Right lobe of liver (tissue), 4 donors: ENCODE data around the gene ATG101.

ENCODE experiments used
- POLR2A ChIP-seq: fragments of 450-650 bp; IDR thresholded peaks from one replicate; pipeline ENCODE4 v1.6.1; 2017; ENCODE audit warnings: antibody characterized with exemption, mild to moderate bottlenecking
- TF ChIP-seq, protein P1 (sequence below), 4 donors: fragments of 200-600 bp in 3 of 4; fragments of 450-650 bp in 1 of 4; IDR thresholded peaks; one replicate each; pipeline versions ENCODE4 v1.5.1 to v1.8.0; 2016 to 2022; ENCODE audit warnings: antibody characterized with exemption in 4 of 4, mild to moderate bottlenecking in 2 of 4
- donor health status: DM: no; HTN: no; CAD: no.
- donor health status: DM: no; HTN: no; CAD: no.
- donor health status: DM: no; HTN: yes; CAD: no.

DNA sequence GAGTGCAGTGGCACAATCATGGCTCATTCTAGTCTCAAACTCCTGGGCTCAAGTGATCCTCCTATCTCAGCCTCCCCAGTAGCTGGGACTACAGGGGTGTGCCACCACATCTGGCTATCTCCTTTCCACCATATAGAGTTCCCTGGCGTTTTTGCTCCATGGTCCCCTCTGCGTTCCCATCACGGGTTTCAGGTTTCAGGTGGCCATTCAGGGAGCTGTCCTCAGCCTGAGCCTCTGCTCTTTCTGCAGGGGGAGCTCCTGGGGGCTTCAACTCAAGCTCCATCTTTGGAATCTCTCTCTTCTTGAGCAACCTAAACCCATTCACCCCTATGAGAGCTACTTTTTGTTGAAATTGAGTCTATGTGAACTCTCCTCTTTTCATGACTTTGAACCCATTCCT is 21.3 kb downstream of the ATG101 start:
- TF ChIP-seq, protein P1, sequence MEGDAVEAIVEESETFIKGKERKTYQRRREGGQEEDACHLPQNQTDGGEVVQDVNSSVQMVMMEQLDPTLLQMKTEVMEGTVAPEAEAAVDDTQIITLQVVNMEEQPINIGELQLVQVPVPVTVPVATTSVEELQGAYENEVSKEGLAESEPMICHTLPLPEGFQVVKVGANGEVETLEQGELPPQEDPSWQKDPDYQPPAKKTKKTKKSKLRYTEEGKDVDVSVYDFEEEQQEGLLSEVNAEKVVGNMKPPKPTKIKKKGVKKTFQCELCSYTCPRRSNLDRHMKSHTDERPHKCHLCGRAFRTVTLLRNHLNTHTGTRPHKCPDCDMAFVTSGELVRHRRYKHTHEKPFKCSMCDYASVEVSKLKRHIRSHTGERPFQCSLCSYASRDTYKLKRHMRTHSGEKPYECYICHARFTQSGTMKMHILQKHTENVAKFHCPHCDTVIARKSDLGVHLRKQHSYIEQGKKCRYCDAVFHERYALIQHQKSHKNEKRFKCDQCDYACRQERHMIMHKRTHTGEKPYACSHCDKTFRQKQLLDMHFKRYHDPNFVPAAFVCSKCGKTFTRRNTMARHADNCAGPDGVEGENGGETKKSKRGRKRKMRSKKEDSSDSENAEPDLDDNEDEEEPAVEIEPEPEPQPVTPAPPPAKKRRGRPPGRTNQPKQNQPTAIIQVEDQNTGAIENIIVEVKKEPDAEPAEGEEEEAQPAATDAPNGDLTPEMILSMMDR (IDR thresholded peaks at IDR 0.05), result no peak
- no peak for TF ChIP-seq POLR2A
